Measurements from ENCODE around the gene CAPN9.
"Not testable (repeated sequence)": the region's sequence is repeated elsewhere in the genome, so short reads cannot be mapped to it uniquely, and the experiment has no call there.

- not testable (repeated sequence) for TF ChIP-seq CTCF, EZH2, EZH2phosphoT487 (IDR thresholded peaks at IDR 0.05)
Observed at GRCh38 chr1:230698964-230699363, 48.2 kb upstream of the CAPN9 start.

Measured in neural progenitor cell (in vitro differentiated cells).